Duodenal mucosa (tissue), 2 donors: Measurements from ENCODE around the gene PON3.

ENCODE experiments used
- H3K27ac ChIP-seq: one replicate; pipeline ENCODE4 v1.7.0; 2013; ENCODE audit warnings: low read depth, low read length
- H3K27me3 ChIP-seq, 2 donors: one replicate each; pipeline ENCODE4 v1.7.0; 2013; ENCODE audit warnings: low read length in 2 of 2, control low read depth in 1 of 2; ENCODE audit not compliant: insufficient read depth in 2 of 2, control insufficient read depth in 1 of 2
- H3K36me3 ChIP-seq, 2 donors: one replicate each; pipeline ENCODE4 v1.7.0; 2013; ENCODE audit warnings: low read length in 2 of 2, control low read depth in 1 of 2; ENCODE audit not compliant: insufficient read depth in 2 of 2, control insufficient read depth in 1 of 2
- H3K4me1 ChIP-seq, 2 donors: one replicate each; pipeline ENCODE4 v1.7.0; 2013; ENCODE audit warnings: low read length in 2 of 2, control low read depth in 1 of 2; ENCODE audit not compliant: insufficient read depth in 2 of 2, control insufficient read depth in 1 of 2
- H3K4me3 ChIP-seq, 2 donors: one replicate each; pipeline ENCODE4 v1.7.0; 2013; ENCODE audit warnings: low read length in 2 of 2, low read depth in 1 of 2
- H3K9ac ChIP-seq, 2 donors: one replicate each; pipeline ENCODE4 v1.7.0; 2013; ENCODE audit warnings: low read length in 2 of 2, low read depth in 1 of 2
- H3K9me3 ChIP-seq, 2 donors: one replicate each; pipeline ENCODE4 v1.7.0; 2013; ENCODE audit warnings: low read length in 2 of 2, control low read depth in 1 of 2; ENCODE audit not compliant: control insufficient read depth in 1 of 2

PON3 gene

GRCh38 chr7:95357623-95358022 is 38.6 kb downstream of the PON3 start:
- H3K36me3 ChIP-seq, result no peaks in the 10 kb centered on the region
- H3K27me3 ChIP-seq, result no peaks in the 10 kb centered on the region
- H3K9ac ChIP-seq, result no peak overlapping the region
- H3K27ac ChIP-seq, result no peak overlapping the region
- H3K4me1 ChIP-seq, result no peaks in the 10 kb centered on the region
- peaks cover 0 to 8% of the 10 kb centered on the region in 2 donors for H3K9me3 ChIP-seq
- H3K4me3 ChIP-seq, result no peak overlapping the region

- Histone ChIP-seq H3K9ac (no peak overlapping the region), H3K4me3 (no peak overlapping the region), H3K9me3 (no peaks in the 10 kb centered on the region), H3K4me1 (no peaks in the 10 kb centered on the region), H3K27me3 (no peaks in the 10 kb centered on the region), H3K27ac (no peak overlapping the region), H3K36me3 (no peaks in the 10 kb centered on the region)
Observed at GRCh38 chr7:95342642-95343307, 53.4 kb downstream of the PON3 start.

GRCh38 chr7:95342029-95342428 is 54.1 kb downstream of the PON3 start:
- Histone ChIP-seq H3K36me3 (no peaks in the 10 kb centered on the region), H3K27me3 (no peaks in the 10 kb centered on the region), H3K9ac (no peak overlapping the region), H3K9me3 (no peaks in the 10 kb centered on the region), H3K27ac (no peak overlapping the region), H3K4me1 (no peaks in the 10 kb centered on the region), H3K4me3 (no peak overlapping the region)

- Histone ChIP-seq H3K4me1 (no peaks in the 10 kb centered on the region), H3K9me3 (no peaks in the 10 kb centered on the region), H3K27me3 (no peaks in the 10 kb centered on the region), H3K9ac (no peak overlapping the region), H3K36me3 (no peaks in the 10 kb centered on the region), H3K4me3 (no peak overlapping the region), H3K27ac (no peak overlapping the region)
Observed at GRCh38 chr7:95340491-95340890, 55.7 kb downstream of the PON3 start.

GRCh38 chr7:95338832-95339231 is 57.3 kb downstream of the PON3 start:
- Histone ChIP-seq H3K4me1 (no peaks in the 10 kb centered on the region), H3K27me3 (no peaks in the 10 kb centered on the region), H3K9me3 (no peaks in the 10 kb centered on the region), H3K4me3 (no peak overlapping the region), H3K27ac (no peak overlapping the region), H3K9ac (no peak overlapping the region), H3K36me3 (no peaks in the 10 kb centered on the region)

GRCh38 chr7:95335093-95335492 is 61.1 kb downstream of the PON3 start:
- no peak overlapping the region for H3K27ac ChIP-seq
- no peak overlapping the region for H3K4me3 ChIP-seq
- H3K4me1 ChIP-seq, result no peaks in the 10 kb centered on the region
- H3K36me3 ChIP-seq, result no peaks in the 10 kb centered on the region
- no peak overlapping the region for H3K9ac ChIP-seq
- H3K27me3 ChIP-seq, result no peaks in the 10 kb centered on the region
- no peaks in the 10 kb centered on the region for H3K9me3 ChIP-seq

- Histone ChIP-seq H3K9ac (no peak overlapping the region), H3K4me3 (no peak overlapping the region), H3K36me3 (no peaks in the 10 kb centered on the region), H3K27me3 (no peaks in the 10 kb centered on the region), H3K9me3 (no peaks in the 10 kb centered on the region), H3K27ac (no peak overlapping the region), H3K4me1 (no peaks in the 10 kb centered on the region)
Observed at GRCh38 chr7:95334447-95334846, 61.7 kb downstream of the PON3 start.

- Histone ChIP-seq H3K27me3 (no peaks in the 10 kb centered on the region), H3K9me3 (no peaks in the 10 kb centered on the region), H3K36me3 (no peaks in the 10 kb centered on the region), H3K4me1 (no peaks in the 10 kb centered on the region), H3K9ac (peak overlapping the region in 1 of 2 donors; percentile 15), H3K27ac (no peak overlapping the region), H3K4me3 (peak overlapping the region; percentile 59 to 64)
Observed at GRCh38 chr7:95330961-95331337, 65.2 kb downstream of the PON3 start.

- H3K27ac ChIP-seq, result no peak overlapping the region
- H3K4me3 ChIP-seq, result peak overlapping the region; percentile 59 to 64
- H3K36me3 ChIP-seq, result no peaks in the 10 kb centered on the region
- peak overlapping the region in 1 of 2 donors; percentile 15 for H3K9ac ChIP-seq
- H3K9me3 ChIP-seq, result no peaks in the 10 kb centered on the region
- H3K4me1 ChIP-seq, result no peaks in the 10 kb centered on the region
- no peaks in the 10 kb centered on the region for H3K27me3 ChIP-seq
Observed at GRCh38 chr7:95330204-95330960, 65.8 kb downstream of the PON3 start.

- Histone ChIP-seq H3K36me3 (no peaks in the 10 kb centered on the region), H3K27me3 (peaks cover 0 to 3% of the 10 kb centered on the region in 2 donors), H3K9me3 (no peaks in the 10 kb centered on the region), H3K27ac (no peak overlapping the region), H3K4me3 (no peak overlapping the region), H3K9ac (no peak overlapping the region), H3K4me1 (no peaks in the 10 kb centered on the region)
Observed at GRCh38 chr7:95327356-95327755, 68.8 kb downstream of the PON3 start.
